K562 (cell line): ENCODE measurements around the gene GAPVD1. TPM values are rescaled to one million over a fixed set of nuclear protein-coding genes. Genes with fewer than 3 reads are reported as not detected.

Source experiments
- ATAC-seq: fragments of 200-7000 bp; cut with Tn5 transposase; 3 replicates; pipeline ENCODE4 v1.9.1; 2020; ENCODE audit warnings: moderate library complexity
- BruUV-seq: library from RNA; stranded (reverse); fragments of 400-500 nt; replicated peaks from 2 replicates; lab custom pipeline; 2021; lab: Mats Ljungman, UMichigan
- CTCF ChIA-PET: fragments of 300-600 bp; formaldehyde crosslinking; extraction: SDS; loops from one replicate; lab custom pipeline; 2021; ENCODE audit warnings: low intra/inter-chr PET ratio; lab: Yijun Ruan, JAX
- POLR2A ChIA-PET: fragments of 300-600, 350-650 bp; sonication (Branson Sonifier 250); formaldehyde crosslinking; extraction: SDS; loops from one replicate; lab custom pipeline; 2021; ENCODE audit warnings: antibody characterized with exemption, inconsistent platforms; lab: Yijun Ruan, JAX
- DNase-seq, 4 experiments: peaks; one replicate each; pipeline versions ENCODE4 v3.0.0 to v3.0.0-alpha.2; 2011 to 2018; ENCODE audit warnings: low spot score in 3 of 4, mixed read lengths in 3 of 4; ENCODE audit errors: extremely low read depth in 1 of 4
- FAIRE-seq: peaks from 2 replicates; lab custom pipeline; 2011; peaks lifted over from hg19 to GRCh38; lab: Jason Lieb, UNC
- H2AFZ ChIP-seq: 2 replicates; pipeline ENCODE4 v1.6.0; 2011; ENCODE audit warnings: low read depth, low read length, control low read depth, inconsistent platforms
- H3K27ac ChIP-seq: fragments of 200-600 bp; 3 replicates; pipeline ENCODE4 v1.8.0; 2011; ENCODE audit warnings: low read depth, mild to moderate bottlenecking, control low read depth, inconsistent platforms, low read length, moderate library complexity, mixed read lengths; ENCODE audit errors: extremely low read depth
- H3K27me3 ChIP-seq, 2 experiments: fragments of 300-600 bp in 1 of 2; 2 replicates in 1 of 2; 3 replicates in 1 of 2; pipeline versions ENCODE4 v1.6.0 to v1.8.0; 2011; ENCODE audit warnings: inconsistent platforms in 2 of 2, low read length in 2 of 2, mild to moderate bottlenecking in 1 of 2, mixed read lengths in 1 of 2, moderate library complexity in 1 of 2; ENCODE audit not compliant: control insufficient read depth in 2 of 2, insufficient read depth in 2 of 2
- H3K36me3 ChIP-seq: fragments of 300-600 bp; 3 replicates; pipeline ENCODE4 v1.8.0; 2011; ENCODE audit warnings: mild to moderate bottlenecking, low read length, inconsistent platforms; ENCODE audit not compliant: control insufficient read depth, insufficient read depth
- H3K4me1 ChIP-seq, 2 experiments: fragments of 200-600 bp in 1 of 2; replicated peaks in 1 of 2; 2 replicates in 1 of 2; 3 replicates in 1 of 2; pipeline versions ENCODE4 v1.5.1 to v1.8.0; 2011; ENCODE audit warnings: inconsistent platforms in 2 of 2, low read length in 2 of 2, mild to moderate bottlenecking in 1 of 2, mixed read lengths in 1 of 2, moderate library complexity in 1 of 2; ENCODE audit not compliant: control insufficient read depth in 2 of 2, insufficient read depth in 2 of 2
- H3K4me2 ChIP-seq: 2 replicates; pipeline ENCODE4 v1.6.1; 2011; ENCODE audit warnings: low read length, control low read depth, inconsistent platforms, mixed read lengths; ENCODE audit not compliant: insufficient read depth
- H3K4me3 ChIP-seq: fragments of 200-600 bp; sonication (generic), shearing (Covaris generic); 2 replicates; pipeline ENCODE4 v1.5.1; 2016; ENCODE audit warnings: control low read depth, inconsistent platforms
- H3K79me2 ChIP-seq: fragments of 200-600 bp; 3 replicates; pipeline ENCODE4 v1.8.0; 2011; ENCODE audit warnings: low read length, inconsistent platforms; ENCODE audit not compliant: control insufficient read depth, insufficient read depth
- H3K9ac ChIP-seq, 2 experiments: 2 replicates each; pipeline versions ENCODE4 v1.6.0 to v1.6.1; 2011; ENCODE audit warnings: low read depth in 2 of 2, low read length in 2 of 2, control low read depth in 1 of 2, inconsistent platforms in 1 of 2, mild to moderate bottlenecking in 1 of 2, mixed read lengths in 1 of 2; ENCODE audit not compliant: insufficient read depth in 1 of 2
- H3K9me1 ChIP-seq: one replicate; pipeline ENCODE4 v1.6.0; 2011; ENCODE audit warnings: inconsistent platforms, mild to moderate bottlenecking, low read length, moderate library complexity; ENCODE audit not compliant: control insufficient read depth, insufficient read depth
- H3K9me3 ChIP-seq: replicated peaks from 2 replicates; pipeline ENCODE4 v1.5.1; 2011; ENCODE audit warnings: low read depth, low read length, inconsistent platforms; ENCODE audit not compliant: control insufficient read depth, insufficient read depth
- H4K20me1 ChIP-seq: replicated peaks from 2 replicates; pipeline ENCODE4 v1.6.1; 2011; ENCODE audit warnings: low read length, inconsistent platforms, mixed read lengths; ENCODE audit not compliant: control insufficient read depth, insufficient read depth
- FOXM1 ChIP-seq, 2 experiments: fragments of 450-650 bp in 1 of 2; sonication (generic) in 1 of 2; formaldehyde crosslinking in 1 of 2; IDR thresholded peaks; 2 replicates each; pipeline versions ENCODE4 v1.6.1 to v1.9.0; 2017 to 2022; ENCODE audit warnings: low read depth in 2 of 2, mild to moderate bottlenecking in 2 of 2, missing genetic modification reagents in 1 of 2, moderate library complexity in 1 of 2
- ZBTB17 ChIP-seq: fragments of 450-650 bp; formaldehyde crosslinking; IDR thresholded peaks from 2 replicates; pipeline ENCODE4 v1.4.0; 2020; ENCODE audit warnings: mild to moderate bottlenecking
- ZFPM2 ChIP-seq: fragments of 250-450 bp; sonication (Bioruptor Pico); IDR thresholded peaks from 2 replicates; pipeline ENCODE4 v1.5.1; 2022; ENCODE audit warnings: mild to moderate bottlenecking
- ZKSCAN3 ChIP-seq: fragments of 250-450 bp; sonication (Bioruptor Pico); IDR thresholded peaks from 2 replicates; pipeline ENCODE4 v1.4.0; 2020
- WGBS: fragments of 100-300 bp; shearing (Covaris generic); methylation state at CpG from one replicate; pipeline ENCODE4 v1.1.6; 2016; ENCODE audit warnings: low coverage, mixed read lengths; ENCODE audit not compliant: insufficient coverage; ENCODE audit errors: missing lambda C conversion rate; 5-methylcytosine and 5-hydroxymethylcytosine counted together
- in situ Hi-C: fragments of 300-500 bp; cut with MboI; formaldehyde crosslinking; loops from 4 replicates; pipeline ENCODE4 v1.15.0; 2018; ENCODE audit warnings: inconsistent platforms, mixed read lengths
- intact Hi-C: fragments of 100-400 bp; cut with micrococcal nuclease; formaldehyde crosslinking; loops from 2 replicates; pipeline ENCODE4 v1.14.2; 2022
- polyA plus RNA-seq, 8 experiments: library from polyadenylated mRNA; depleted of rRNA in 4 of 8; stranded (reverse) in 5 of 8; unstranded in 3 of 8; fragments of >200 nt; fragmentation: Nextera tagmentation in 2 of 8; fragmentation: Illumina TruSeq in 1 of 8; extraction: Ambion mirVana in 2 of 8; extraction: Trizol in 1 of 8; gene quantifications; 2 replicates each; pipeline versions ENCODE4 v1.2.1 to v1.2.3, GENCODE V29; 2011 to 2014; ENCODE audit warnings: inconsistent platforms in 1 of 8, missing spikeins in 1 of 8
- total RNA-seq, 7 experiments: library from RNA; depleted of rRNA in 6 of 7; stranded (reverse); fragments of >200 nt in 6 of 7; fragmentation: Illumina TruSeq in 2 of 7; extraction: Trizol in 2 of 7; gene quantifications; 2 replicates each; pipeline versions ENCODE4 v1.2.1 to v1.2.3, GENCODE V29; 2011 to 2021; ENCODE audit warnings: low replicate concordance in 1 of 7
- TF ChIP-seq, protein P1 (sequence below): fragments of 250-450 bp; sonication (Bioruptor Pico); IDR thresholded peaks from 2 replicates; pipeline ENCODE4 v1.4.0; 2020; ENCODE audit warnings: mild to moderate bottlenecking, moderate library complexity
- TF ChIP-seq, protein P2 (sequence below): fragments of 450-650 bp; IDR thresholded peaks from 2 replicates; pipeline ENCODE4 v1.6.1; 2018; ENCODE audit warnings: mild to moderate bottlenecking, low read depth; ENCODE audit not compliant: partially characterized antibody

The GAPVD1 gene
- total and polyA plus RNA-seq, 9 of the 15 experiments (the other 6 are each of a cell fraction or from before 2014, with no cell fraction given): 9.5 to 66.1 (median 45.5) TPM

- TF ChIP-seq, protein P1, sequence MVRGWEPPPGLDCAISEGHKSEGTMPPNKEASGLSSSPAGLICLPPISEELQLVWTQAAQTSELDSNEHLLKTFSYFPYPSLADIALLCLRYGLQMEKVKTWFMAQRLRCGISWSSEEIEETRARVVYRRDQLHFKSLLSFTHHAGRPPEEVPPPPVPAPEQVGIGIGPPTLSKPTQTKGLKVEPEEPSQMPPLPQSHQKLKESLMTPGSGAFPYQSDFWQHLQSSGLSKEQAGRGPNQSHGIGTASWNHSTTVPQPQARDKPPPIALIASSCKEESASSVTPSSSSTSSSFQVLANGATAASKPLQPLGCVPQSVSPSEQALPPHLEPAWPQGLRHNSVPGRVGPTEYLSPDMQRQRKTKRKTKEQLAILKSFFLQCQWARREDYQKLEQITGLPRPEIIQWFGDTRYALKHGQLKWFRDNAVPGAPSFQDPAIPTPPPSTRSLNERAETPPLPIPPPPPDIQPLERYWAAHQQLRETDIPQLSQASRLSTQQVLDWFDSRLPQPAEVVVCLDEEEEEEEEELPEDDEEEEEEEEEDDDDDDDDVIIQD: no peak
- TF ChIP-seq, protein P2, sequence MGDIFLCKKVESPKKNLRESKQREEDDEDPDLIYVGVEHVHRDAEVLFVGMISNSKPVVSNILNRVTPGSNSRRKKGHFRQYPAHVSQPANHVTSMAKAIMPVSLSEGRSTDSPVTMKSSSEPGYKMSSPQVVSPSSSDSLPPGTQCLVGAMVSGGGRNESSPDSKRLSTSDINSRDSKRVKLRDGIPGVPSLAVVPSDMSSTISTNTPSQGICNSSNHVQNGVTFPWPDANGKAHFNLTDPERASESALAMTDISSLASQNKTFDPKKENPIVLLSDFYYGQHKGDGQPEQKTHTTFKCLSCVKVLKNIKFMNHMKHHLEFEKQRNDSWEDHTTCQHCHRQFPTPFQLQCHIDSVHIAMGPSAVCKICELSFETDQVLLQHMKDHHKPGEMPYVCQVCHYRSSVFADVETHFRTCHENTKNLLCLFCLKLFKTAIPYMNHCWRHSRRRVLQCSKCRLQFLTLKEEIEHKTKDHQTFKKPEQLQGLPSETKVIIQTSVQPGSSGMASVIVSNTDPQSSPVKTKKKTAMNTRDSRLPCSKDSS: no peak
- no peak for TF ChIP-seq ZFPM2
Measured at GRCh38 chr9:125269014-125269397, 7.4 kb downstream of the GAPVD1 start (continued).

- Histone ChIP-seq H3K9me3 (no peaks in the 10 kb centered on the region), H3K4me1 (peaks cover 12 to 15% of the 10 kb centered on the region in 2 experiments; a peak in 4 of 5 replicates), H3K27ac (peak overlapping the region; percentile 45; the same call in 1 of the 3 replicates), H2AFZ (no peak overlapping the region), H3K27me3 (no peaks in the 10 kb centered on the region), H3K79me2 (peaks cover 94% of the 10 kb centered on the region), H4K20me1 (no peaks in the 10 kb centered on the region), H3K9me1 (no peaks in the 10 kb centered on the region), H3K36me3 (peaks cover 44% of the 10 kb centered on the region), H3K4me2 (no peak overlapping the region), H3K4me3 (no peak overlapping the region), H3K9ac (no peak overlapping the region)
- ChIA-PET POLR2A (no interaction called here), CTCF (no interaction called here)
- intact Hi-C loops: no loop called here
- TSS peak; percentile 12 for BruUV-seq
- 76% methylated on average over 5 of the region's 5 CpGs for WGBS
- ATAC-seq (no peak), DNase-seq (no peak), FAIRE-seq (no peak)
- in situ Hi-C loops: loop anchor here (25.0 kb wide), 1 partner anchor 1216 kb away; no protein-coding TSS in a partner anchor
- TF ChIP-seq ZKSCAN3 (CRISPR knock-in tag) (no peak), ZBTB17 (no peak), FOXM1 (IDR thresholded peaks at IDR 0.05; ENCODE audit: low read depth) (no peak), FOXM1 (CRISPR knock-in tag; IDR thresholded peaks at IDR 0.05; ENCODE audit: low read depth) (no peak)
Measured at GRCh38 chr9:125271081-125271480, 9.5 kb downstream of the GAPVD1 start.
